Muscle layer of duodenum (tissue), 2 donors: Measurements from ENCODE around the gene TARP.

Source experiments
- H3K27ac ChIP-seq: one replicate; pipeline ENCODE4 v1.7.0; 2013; ENCODE audit warnings: mild to moderate bottlenecking, low read length
- H3K27me3 ChIP-seq: one replicate; pipeline ENCODE4 v1.7.0; 2013; ENCODE audit warnings: low read depth, mild to moderate bottlenecking, control low read depth, low read length
- H3K36me3 ChIP-seq, 2 donors: one replicate each; pipeline ENCODE4 v1.7.0; 2013; ENCODE audit warnings: low read length in 2 of 2, control low read depth in 1 of 2, mild to moderate bottlenecking in 1 of 2; ENCODE audit not compliant: insufficient read depth in 2 of 2, control insufficient read depth in 1 of 2
- H3K4me1 ChIP-seq, 2 donors: one replicate each; pipeline ENCODE4 v1.7.0; 2013; ENCODE audit warnings: low read length in 2 of 2, mild to moderate bottlenecking in 2 of 2, control low read depth in 1 of 2, moderate library complexity in 1 of 2; ENCODE audit not compliant: insufficient read depth in 2 of 2, control insufficient read depth in 1 of 2
- H3K4me3 ChIP-seq, 2 donors: one replicate each; pipeline ENCODE4 v1.7.0; 2013; ENCODE audit warnings: low read length in 2 of 2, low read depth in 1 of 2, mild to moderate bottlenecking in 1 of 2
- H3K9me3 ChIP-seq, 2 donors: one replicate each; pipeline ENCODE4 v1.7.0; 2013; ENCODE audit warnings: low read length in 2 of 2, control low read depth in 1 of 2, mild to moderate bottlenecking in 1 of 2; ENCODE audit not compliant: control insufficient read depth in 1 of 2
- donor health status: healthy.

The TARP gene

GRCh38 chr7:38273286-38273995, at the start of gene TARP:
TARP (minus strand) TSS chr7:38273636.
- H3K27ac ChIP-seq: no peak within 1 kb of the TSS

DNA sequence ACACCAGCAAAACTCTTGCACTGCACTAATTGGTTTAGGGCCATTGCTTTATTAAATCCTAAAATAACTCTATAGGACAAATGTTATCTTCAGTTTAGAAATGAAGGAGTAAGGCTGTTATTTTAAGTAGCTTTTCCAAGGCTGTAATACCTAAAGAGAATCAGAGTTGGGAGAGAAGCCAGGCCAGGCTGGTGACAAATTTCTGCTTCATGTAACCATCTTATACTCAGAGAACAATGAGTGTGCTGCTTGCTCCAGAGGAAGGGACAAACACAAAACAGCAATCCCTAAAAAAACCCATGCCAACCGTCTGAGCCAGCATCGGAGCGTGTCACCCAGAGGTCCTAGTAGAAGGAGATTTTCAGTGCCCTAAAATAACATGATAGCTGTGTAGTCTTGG, 49.7 kb upstream of the TARP start:
- no peaks in the 10 kb centered on the region for H3K9me3 ChIP-seq
- no peaks in the 10 kb centered on the region for H3K27me3 ChIP-seq
- H3K27ac ChIP-seq: no peak overlapping the region
- H3K4me3 ChIP-seq: no peak overlapping the region
- H3K36me3 ChIP-seq: no peaks in the 10 kb centered on the region
- H3K4me1 ChIP-seq: no peaks in the 10 kb centered on the region

More at GRCh38 chr7:38273286-38273995, at the start of gene TARP:
- Histone ChIP-seq H3K36me3 (no peaks in the 10 kb centered on the region), H3K9me3 (no peaks in the 10 kb centered on the region), H3K4me3 (no peak within 1 kb of the TSS), H3K27me3 (no peaks in the 10 kb centered on the region), H3K4me1 (no peaks in the 10 kb centered on the region)

- Histone ChIP-seq H3K36me3 (no peaks in the 10 kb centered on the region), H3K9me3 (no peaks in the 10 kb centered on the region), H3K27me3 (no peaks in the 10 kb centered on the region), H3K4me3 (no peak overlapping the region), H3K4me1 (no peaks in the 10 kb centered on the region), H3K27ac (no peak overlapping the region)
Measured at GRCh38 chr7:38322461-38322860, 49.0 kb upstream of the TARP start.

- no peaks in the 10 kb centered on the region for H3K36me3 ChIP-seq
Measured at GRCh38 chr7:38321967-38322366, 48.5 kb upstream of the TARP start.

GRCh38 chr7:38321515-38321944, 48.1 kb upstream of the TARP start:
- H3K4me3 ChIP-seq: no peak overlapping the region
- no peak overlapping the region for H3K27ac ChIP-seq
- no peaks in the 10 kb centered on the region for H3K4me1 ChIP-seq
- H3K9me3 ChIP-seq: no peaks in the 10 kb centered on the region
- no peaks in the 10 kb centered on the region for H3K27me3 ChIP-seq
- H3K36me3 ChIP-seq: no peaks in the 10 kb centered on the region

More at GRCh38 chr7:38321967-38322366, 48.5 kb upstream of the TARP start:
- H3K27ac ChIP-seq: no peak overlapping the region
- no peaks in the 10 kb centered on the region for H3K27me3 ChIP-seq
- H3K9me3 ChIP-seq: no peaks in the 10 kb centered on the region
- H3K4me1 ChIP-seq: no peaks in the 10 kb centered on the region
- H3K4me3 ChIP-seq: no peak overlapping the region

DNA sequence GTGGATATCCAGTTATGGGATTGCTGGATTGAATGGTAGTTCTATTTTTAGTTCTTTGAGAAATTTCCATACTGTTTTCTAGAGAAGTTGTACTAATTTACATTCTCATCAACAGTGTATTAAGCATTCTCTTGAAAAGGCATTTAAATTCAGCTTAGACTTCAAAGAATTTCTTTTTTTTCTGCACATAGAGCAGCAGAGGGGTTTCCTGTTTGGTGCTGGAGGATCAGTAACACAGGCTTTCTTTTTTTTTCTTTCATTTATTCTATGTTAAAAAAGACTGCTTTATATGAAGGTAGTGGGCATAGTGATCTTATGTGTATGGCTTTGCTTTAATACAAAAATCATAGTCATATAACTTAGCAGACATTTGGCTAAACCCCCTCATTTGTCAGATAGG, 47.6 kb upstream of the TARP start:
- Histone ChIP-seq H3K27ac (no peak overlapping the region), H3K36me3 (no peaks in the 10 kb centered on the region), H3K4me1 (no peaks in the 10 kb centered on the region), H3K4me3 (no peak overlapping the region), H3K27me3 (no peaks in the 10 kb centered on the region), H3K9me3 (no peaks in the 10 kb centered on the region)

DNA sequence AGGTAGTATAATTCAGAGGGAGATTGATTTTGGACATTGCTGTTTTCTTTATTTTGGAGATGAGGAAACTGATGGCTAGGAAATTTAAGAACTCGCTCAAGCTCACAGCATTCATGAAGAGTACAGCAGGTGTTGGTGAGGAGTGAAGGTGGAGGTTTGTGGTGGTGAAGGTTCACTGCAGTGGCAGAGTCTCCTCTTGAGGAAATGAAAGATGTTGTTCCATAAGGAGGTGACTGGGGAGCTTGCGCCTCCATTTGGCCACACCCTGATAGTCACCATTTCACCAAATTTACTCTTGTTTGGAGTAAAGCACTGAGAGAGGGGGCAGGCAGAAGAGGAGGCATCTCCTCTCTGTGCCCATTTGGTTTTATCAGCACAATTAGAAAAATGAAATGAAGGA, 46.4 kb upstream of the TARP start:
- H3K9me3 ChIP-seq: no peaks in the 10 kb centered on the region
- no peaks in the 10 kb centered on the region for H3K36me3 ChIP-seq
- H3K27ac ChIP-seq: no peak overlapping the region
- no peaks in the 10 kb centered on the region for H3K4me1 ChIP-seq
- no peaks in the 10 kb centered on the region for H3K27me3 ChIP-seq
- no peak overlapping the region for H3K4me3 ChIP-seq

GRCh38 chr7:38318803-38319416, 45.5 kb upstream of the TARP start:
- Histone ChIP-seq H3K27ac (no peak overlapping the region), H3K4me1 (no peaks in the 10 kb centered on the region), H3K36me3 (no peaks in the 10 kb centered on the region), H3K27me3 (no peaks in the 10 kb centered on the region), H3K9me3 (no peaks in the 10 kb centered on the region), H3K4me3 (no peak overlapping the region)

- Histone ChIP-seq H3K9me3 (no peaks in the 10 kb centered on the region), H3K4me3 (no peak overlapping the region), H3K27me3 (no peaks in the 10 kb centered on the region), H3K36me3 (no peaks in the 10 kb centered on the region), H3K27ac (no peak overlapping the region), H3K4me1 (peaks cover 0 to 1% of the 10 kb centered on the region in 2 donors)
Measured at GRCh38 chr7:38318241-38318640, 44.8 kb upstream of the TARP start.

DNA sequence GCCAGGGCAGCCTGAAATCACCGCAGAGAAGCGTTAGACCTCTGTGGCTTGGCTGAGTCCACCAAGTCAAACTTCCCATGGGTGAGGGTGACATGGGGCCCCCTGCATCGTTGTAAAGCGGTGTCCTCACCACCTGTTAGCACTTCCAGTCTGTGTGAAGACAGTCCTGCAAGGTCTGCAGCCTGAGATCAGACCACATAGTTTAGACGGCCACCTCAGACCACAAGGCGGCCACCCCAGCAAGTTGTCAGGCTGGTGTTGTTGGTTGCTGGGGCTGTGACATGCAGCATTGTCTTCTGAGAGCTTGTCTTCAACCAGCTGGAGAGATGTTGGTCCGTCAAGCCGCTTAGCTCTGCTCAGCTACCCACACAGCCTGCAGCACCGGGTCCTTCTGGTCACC, 44.1 kb upstream of the TARP start:
- H3K4me1 ChIP-seq: peaks cover 0 to 3% of the 10 kb centered on the region in 2 donors
- no peaks in the 10 kb centered on the region for H3K27me3 ChIP-seq
- no peaks in the 10 kb centered on the region for H3K9me3 ChIP-seq
- H3K27ac ChIP-seq: no peak overlapping the region
- no peaks in the 10 kb centered on the region for H3K36me3 ChIP-seq
- no peak overlapping the region for H3K4me3 ChIP-seq

DNA sequence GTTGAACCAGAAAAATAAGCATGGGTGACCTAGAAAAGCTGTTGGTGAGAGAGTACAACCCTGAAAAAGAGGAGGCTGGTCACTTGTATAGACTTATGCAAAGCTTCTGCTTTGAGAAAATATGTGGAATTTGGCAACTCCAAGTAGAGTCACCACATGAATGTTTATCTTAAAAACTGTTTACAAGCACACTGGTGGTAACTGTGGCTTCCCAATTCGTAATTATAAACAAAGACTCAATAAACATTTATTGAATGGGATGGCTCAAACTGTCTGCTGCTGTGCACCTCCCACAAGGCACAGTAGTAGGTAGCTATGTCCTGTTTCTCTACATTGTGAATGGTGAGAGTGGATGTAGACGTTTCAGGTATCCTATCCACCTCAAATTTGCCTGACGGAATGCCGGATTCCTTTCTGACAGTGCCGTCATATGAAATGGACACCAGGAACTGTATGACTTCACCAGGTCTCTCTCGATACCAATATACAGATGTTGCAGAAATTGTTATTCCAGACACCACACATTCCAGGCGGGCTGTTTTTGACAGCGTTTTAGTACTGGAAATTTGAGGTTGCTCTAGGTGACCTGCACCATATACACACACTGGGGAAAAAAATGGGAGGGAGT, 43.4 kb upstream of the TARP start:
- Histone ChIP-seq H3K27me3 (no peaks in the 10 kb centered on the region), H3K27ac (no peak overlapping the region), H3K4me3 (no peak overlapping the region), H3K36me3 (no peaks in the 10 kb centered on the region), H3K4me1 (peaks cover 0 to 3% of the 10 kb centered on the region in 2 donors), H3K9me3 (no peaks in the 10 kb centered on the region)
